GM12872 (cell line): ENCODE data around the gene STKLD1.

Source experiments
- CTCF ChIP-seq: IDR thresholded peaks from 3 replicates; pipeline ENCODE4 v1.5.1; 2011; ENCODE audit warnings: low read depth, mild to moderate bottlenecking, low read length, moderate library complexity; ENCODE audit not compliant: insufficient read depth

Gene STKLD1

GRCh38 chr9:133437753-133438531, 61.8 kb downstream of the STKLD1 start:
- TF ChIP-seq CTCF, result peak; percentile 64

GRCh38 chr9:133439337-133439736, 63.2 kb downstream of the STKLD1 start:
- no peak for TF ChIP-seq CTCF

DNA sequence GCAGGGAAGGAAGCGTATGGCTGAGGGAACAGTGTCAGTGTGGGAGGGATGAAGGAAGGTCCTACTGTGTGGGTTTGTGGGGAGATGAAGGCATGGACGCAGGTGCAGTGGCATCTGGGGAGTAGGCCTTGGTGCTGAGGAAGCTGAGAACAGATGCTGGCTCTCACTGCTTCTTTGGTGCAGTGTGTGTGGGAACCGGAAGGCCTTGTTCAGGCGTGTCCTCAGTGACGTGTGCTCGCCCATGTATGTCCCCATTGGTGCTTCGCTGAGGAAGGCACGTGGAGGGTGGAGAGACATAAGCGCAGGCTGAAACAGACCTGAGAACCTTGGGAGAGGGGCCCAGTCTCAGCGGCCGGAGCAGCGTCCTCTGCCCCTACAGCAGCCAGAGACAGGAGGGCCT, 64.7 kb downstream of the STKLD1 start:
- TF ChIP-seq CTCF, result no peak

DNA sequence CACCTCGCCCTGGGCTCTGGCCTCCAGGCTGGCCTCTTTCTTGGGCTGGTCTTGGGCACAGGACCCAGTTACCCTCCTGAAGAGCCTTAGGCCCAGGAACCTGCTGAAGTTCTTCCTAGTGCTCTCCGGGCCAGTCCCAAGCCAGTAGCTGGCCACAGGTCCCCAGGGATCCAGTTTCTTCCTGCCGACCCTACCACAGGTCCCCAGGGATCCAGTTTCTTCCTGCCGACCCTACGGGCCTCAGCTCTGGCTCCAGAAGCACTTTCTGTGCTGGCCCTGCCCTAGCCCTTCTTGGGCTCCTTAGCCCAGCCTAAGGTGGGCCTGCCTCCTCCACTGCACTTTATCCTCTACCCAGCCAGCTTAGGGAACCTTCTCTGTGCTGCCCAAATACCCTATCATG, 65.4 kb downstream of the STKLD1 start:
- TF ChIP-seq CTCF, result no peak

GRCh38 chr9:133443248-133443647, 67.1 kb downstream of the STKLD1 start:
- TF ChIP-seq CTCF, result no peak

GRCh38 chr9:133443982-133444381, 67.8 kb downstream of the STKLD1 start:
- TF ChIP-seq CTCF, result no peak

DNA sequence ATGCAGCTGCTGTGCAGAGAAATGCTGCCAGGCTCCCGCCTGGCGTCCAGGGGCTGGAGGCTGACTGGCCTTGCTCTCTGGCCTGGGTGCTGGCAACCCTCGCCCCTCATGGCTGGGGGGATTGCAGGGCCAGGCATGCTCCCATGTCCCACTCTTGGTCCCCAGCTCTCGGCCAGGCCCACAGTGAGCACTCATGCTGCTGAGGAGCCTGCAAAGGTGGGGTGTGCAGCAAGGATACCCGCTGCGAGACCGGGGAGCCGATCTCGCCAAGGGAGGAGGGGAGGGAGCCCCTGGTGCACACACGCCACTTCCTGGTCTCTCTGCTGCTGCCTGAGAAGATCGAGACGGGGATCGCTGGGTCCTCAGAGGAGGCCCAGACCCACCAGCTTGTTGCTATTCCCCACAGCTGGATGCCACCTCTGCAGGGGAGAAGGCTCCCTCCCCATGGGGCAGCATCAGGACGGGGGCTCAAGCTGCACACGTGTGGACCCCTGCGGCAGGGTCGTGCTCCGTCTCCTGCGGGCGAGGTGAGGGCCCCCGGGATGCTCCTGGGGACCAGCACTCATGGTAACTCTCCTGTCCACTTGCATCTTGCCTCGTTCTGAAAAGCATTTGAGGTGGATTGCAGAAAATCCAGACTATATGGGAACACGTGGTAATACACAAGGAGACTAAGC, 69.3 kb downstream of the STKLD1 start:
- TF ChIP-seq CTCF, result no peak
